NCI-H446 treated with DMSO at 0.1 percent for 48 hours (cell line): ENCODE data around the gene COG7.
"Not testable (repeated sequence)": the region's sequence is repeated elsewhere in the genome, so short reads cannot be mapped to it uniquely, and the experiment has no call there.

ENCODE experiments used
- DNase-seq: peaks from one replicate; lab custom pipeline; 2025; lab: John Stamatoyannopoulos, UW

COG7 gene

GRCh38 chr16:23452572-23453337 lies at the start of gene COG7:
TSS of gene COG7 (minus strand) at chr16:23453189. CDS start at chr16:23452994, 195 bp downstream.
- DNase-seq, result peak; percentile 55

GRCh38 chr16:23502466-23502865 lies 49.5 kb upstream of the COG7 start:
- no peak for DNase-seq

GRCh38 chr16:23501291-23501690 lies 48.3 kb upstream of the COG7 start:
- no peak for DNase-seq

- no peak for DNase-seq
Measured at GRCh38 chr16:23500862-23501225, 47.9 kb upstream of the COG7 start.

GRCh38 chr16:23500212-23500861 lies 47.3 kb upstream of the COG7 start:
- DNase-seq, result no peak

GRCh38 chr16:23499801-23500200 lies 46.8 kb upstream of the COG7 start:
- DNase-seq, result no peak

GRCh38 chr16:23498863-23499262 lies 45.9 kb upstream of the COG7 start:
- DNase-seq, result no peak

GRCh38 chr16:23497543-23497868 lies 44.5 kb upstream of the COG7 start:
- no peak for DNase-seq

GRCh38 chr16:23496821-23497542 lies 44.0 kb upstream of the COG7 start:
- DNase-seq, result no peak

- DNase-seq, result no peak
Measured at GRCh38 chr16:23495671-23496070, 42.7 kb upstream of the COG7 start.

- no peak for DNase-seq
Measured at GRCh38 chr16:23494188-23494587, 41.2 kb upstream of the COG7 start.

GRCh38 chr16:23491490-23492391 lies 38.8 kb upstream of the COG7 start:
- DNase-seq, result no peak

GRCh38 chr16:23486480-23486879 lies 33.5 kb upstream of the COG7 start:
- DNase-seq, result no peak

- DNase-seq, result no peak
Measured at GRCh38 chr16:23485841-23486240, 32.9 kb upstream of the COG7 start.

GRCh38 chr16:23485257-23485614 lies 32.2 kb upstream of the COG7 start:
- no peak for DNase-seq

- no peak for DNase-seq
Measured at GRCh38 chr16:23484510-23485256, 31.7 kb upstream of the COG7 start.

- DNase-seq, result not testable (repeated sequence)
Measured at GRCh38 chr16:23483492-23483891, 30.5 kb upstream of the COG7 start.

- no peak for DNase-seq
Measured at GRCh38 chr16:23482778-23483177, 29.8 kb upstream of the COG7 start.

- DNase-seq, result no peak
Measured at GRCh38 chr16:23480257-23480656, 27.3 kb upstream of the COG7 start.

GRCh38 chr16:23479138-23479537 lies 26.1 kb upstream of the COG7 start:
- no peak for DNase-seq

- no peak for DNase-seq
Measured at GRCh38 chr16:23478566-23478965, 25.6 kb upstream of the COG7 start.

GRCh38 chr16:23476289-23476688 lies 23.3 kb upstream of the COG7 start:
- no peak for DNase-seq
